Neural progenitor cell (in vitro differentiated cells): ENCODE data around the gene FLT4.

Experiments used
- EZH2 ChIP-seq: fragments of 200-600 bp; sonication (generic); IDR thresholded peaks from 2 replicates; pipeline ENCODE4 v1.6.1; 2017; ENCODE audit warnings: antibody characterized with exemption, mild to moderate bottlenecking, moderate library complexity
- EZH2phosphoT487 ChIP-seq: fragments of 200-600 bp; sonication (generic); IDR thresholded peaks from 2 replicates; pipeline ENCODE4 v1.6.1; 2017; ENCODE audit warnings: antibody characterized with exemption
- TF ChIP-seq, protein P1 (sequence below): fragments of 200-600 bp; sonication (generic); IDR thresholded peaks from 2 replicates; pipeline ENCODE4 v1.5.1; 2017; ENCODE audit warnings: antibody characterized with exemption, mild to moderate bottlenecking

DNA sequence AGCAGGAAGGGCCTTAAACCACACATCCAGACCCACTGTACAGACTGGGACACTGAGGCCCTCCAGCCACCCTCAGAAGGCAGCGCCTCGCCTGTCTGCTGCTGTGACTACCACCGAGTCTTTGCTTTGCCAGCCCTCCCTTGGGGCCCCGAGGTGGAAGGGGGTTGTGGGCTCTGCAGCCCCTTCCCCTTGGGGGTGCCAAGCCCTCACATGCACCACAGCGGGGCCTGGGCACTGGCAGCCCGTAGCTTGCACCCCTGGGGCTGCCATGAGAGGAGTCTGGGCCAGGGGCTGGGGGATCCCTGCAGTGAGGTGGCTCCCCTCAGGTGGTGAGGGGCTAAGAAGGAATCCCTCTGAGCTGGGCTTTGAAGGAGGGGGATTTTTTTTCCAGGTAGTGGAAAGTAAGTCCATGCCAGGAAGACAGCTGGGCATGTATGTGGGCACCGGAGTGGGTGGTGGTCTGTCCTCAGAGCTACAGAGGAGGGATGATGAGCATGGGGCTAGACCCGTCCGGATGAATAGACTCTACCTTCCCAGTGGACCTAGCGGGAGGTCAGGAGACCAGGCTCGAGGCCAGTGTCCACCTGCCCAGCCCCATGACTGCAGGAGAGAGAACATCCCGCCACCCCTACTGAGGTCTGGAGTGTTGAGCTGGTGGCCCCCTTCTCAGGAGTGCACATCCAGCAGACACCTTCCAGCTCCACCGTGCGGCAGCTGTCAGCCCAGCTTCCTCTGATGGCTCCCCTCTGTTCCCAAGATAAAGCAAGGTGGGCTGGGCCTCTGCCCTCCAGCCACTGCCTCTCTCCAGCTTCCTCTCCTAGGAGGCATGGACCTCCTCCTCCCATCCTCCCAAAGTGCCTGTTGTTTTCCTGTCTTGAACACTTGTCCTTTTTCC is 15.9 kb downstream of the FLT4 start:
- TF ChIP-seq, protein P1, sequence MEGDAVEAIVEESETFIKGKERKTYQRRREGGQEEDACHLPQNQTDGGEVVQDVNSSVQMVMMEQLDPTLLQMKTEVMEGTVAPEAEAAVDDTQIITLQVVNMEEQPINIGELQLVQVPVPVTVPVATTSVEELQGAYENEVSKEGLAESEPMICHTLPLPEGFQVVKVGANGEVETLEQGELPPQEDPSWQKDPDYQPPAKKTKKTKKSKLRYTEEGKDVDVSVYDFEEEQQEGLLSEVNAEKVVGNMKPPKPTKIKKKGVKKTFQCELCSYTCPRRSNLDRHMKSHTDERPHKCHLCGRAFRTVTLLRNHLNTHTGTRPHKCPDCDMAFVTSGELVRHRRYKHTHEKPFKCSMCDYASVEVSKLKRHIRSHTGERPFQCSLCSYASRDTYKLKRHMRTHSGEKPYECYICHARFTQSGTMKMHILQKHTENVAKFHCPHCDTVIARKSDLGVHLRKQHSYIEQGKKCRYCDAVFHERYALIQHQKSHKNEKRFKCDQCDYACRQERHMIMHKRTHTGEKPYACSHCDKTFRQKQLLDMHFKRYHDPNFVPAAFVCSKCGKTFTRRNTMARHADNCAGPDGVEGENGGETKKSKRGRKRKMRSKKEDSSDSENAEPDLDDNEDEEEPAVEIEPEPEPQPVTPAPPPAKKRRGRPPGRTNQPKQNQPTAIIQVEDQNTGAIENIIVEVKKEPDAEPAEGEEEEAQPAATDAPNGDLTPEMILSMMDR = no peak
- TF ChIP-seq EZH2phosphoT487 (no peak), EZH2 (no peak)
